GM12878 (cell line): ENCODE measurements around the gene RASA1. TPM values are rescaled to one million over a fixed set of nuclear protein-coding genes. Genes with fewer than 3 reads are reported as not detected.

Experiments used
- ATAC-seq: fragments of 200-7000 bp; cut with Tn5 transposase; 3 replicates; pipeline ENCODE4 v1.9.1; 2020; ENCODE audit warnings: mild to moderate bottlenecking, moderate library complexity
- BruUV-seq: library from RNA; stranded (reverse); fragments of 400-500 nt; replicated peaks from 2 replicates; lab custom pipeline; 2021; lab: Mats Ljungman, UMichigan
- CTCF ChIA-PET: fragments of 300-600 bp; sonication (Branson Sonifier 250); formaldehyde crosslinking; extraction: SDS; loops from one replicate; lab custom pipeline; 2021; ENCODE audit warnings: inconsistent platforms; lab: Yijun Ruan, JAX
- POLR2A ChIA-PET: fragments of 350-600 bp; formaldehyde crosslinking; extraction: SDS; loops from one replicate; lab custom pipeline; 2021; ENCODE audit warnings: inconsistent platforms; lab: Charles Lee
- RAD21 ChIA-PET: fragments of 300-600 bp; sonication (Branson Sonifier 250); formaldehyde crosslinking; loops from one replicate; lab custom pipeline; 2023; ENCODE audit warnings: antibody characterized with exemption; ENCODE audit not compliant: unreplicated experiment; lab: Charles Lee
- SMC1A ChIA-PET: fragments of 300-600 bp; sonication (Branson Sonifier 250); formaldehyde crosslinking; loops from one replicate; lab custom pipeline; 2023; ENCODE audit not compliant: unreplicated experiment, uncharacterized antibody; lab: Charles Lee
- DNase-seq: peaks from one replicate; pipeline ENCODE4 v3.0.0-alpha.2; 2011; ENCODE audit warnings: low read depth, low spot score
- FAIRE-seq: peaks from 3 replicates; lab custom pipeline; 2011; peaks lifted over from hg19 to GRCh38; lab: Jason Lieb, UNC
- H2AFZ ChIP-seq: 2 replicates; pipeline ENCODE4 v1.6.0; 2011; ENCODE audit warnings: low read depth, low read length, control low read depth; ENCODE audit not compliant: control insufficient read depth
- H3K27ac ChIP-seq: 2 replicates; pipeline ENCODE4 v1.5.1; 2011; ENCODE audit warnings: control low read depth; ENCODE audit not compliant: control insufficient read depth, insufficient read depth
- H3K27me3 ChIP-seq, 2 experiments: replicated peaks in 1 of 2; 2 replicates each; pipeline versions ENCODE4 v1.6.0 to v1.6.1; 2011; ENCODE audit warnings: low read length in 1 of 2; ENCODE audit not compliant: control insufficient read depth in 2 of 2, insufficient read depth in 2 of 2
- H3K36me3 ChIP-seq, 2 experiments: 2 replicates each; pipeline ENCODE4 v1.5.1; 2011; ENCODE audit warnings: low read length in 1 of 2; ENCODE audit not compliant: control insufficient read depth in 2 of 2, insufficient read depth in 2 of 2
- H3K4me1 ChIP-seq: 2 replicates; pipeline ENCODE4 v1.6.1; 2011; ENCODE audit warnings: mild to moderate bottlenecking, low read length, moderate library complexity, mixed read lengths; ENCODE audit not compliant: control insufficient read depth, insufficient read depth
- H3K4me2 ChIP-seq: 2 replicates; pipeline ENCODE4 v1.6.0; 2011; ENCODE audit warnings: control low read depth; ENCODE audit not compliant: control insufficient read depth, insufficient read depth
- H3K4me3 ChIP-seq: fragments of 200-600 bp; sonication (generic); 2 replicates; pipeline ENCODE4 v1.5.1; 2016
- H3K79me2 ChIP-seq: 2 replicates; pipeline ENCODE4 v1.6.0; 2011; ENCODE audit warnings: low read length; ENCODE audit not compliant: control insufficient read depth, insufficient read depth
- H3K9ac ChIP-seq: 2 replicates; pipeline ENCODE4 v1.8.0; 2011; ENCODE audit warnings: low read length, control low read depth, mixed read lengths; ENCODE audit not compliant: control insufficient read depth, insufficient read depth
- H3K9me3 ChIP-seq: replicated peaks from 3 replicates; pipeline ENCODE4 v1.5.1; 2011; ENCODE audit warnings: mild to moderate bottlenecking, low read length; ENCODE audit not compliant: control insufficient read depth, insufficient read depth
- H4K20me1 ChIP-seq: 2 replicates; pipeline ENCODE4 v1.6.0; 2011; ENCODE audit not compliant: control insufficient read depth, insufficient read depth
- EED ChIP-seq: sonication (generic); IDR thresholded peaks from 2 replicates; pipeline ENCODE4 v1.6.1; 2016; ENCODE audit warnings: antibody characterized with exemption, low read depth
- HDAC2 ChIP-seq: fragments of 200-600 bp; sonication (generic); IDR thresholded peaks from 2 replicates; pipeline ENCODE4 v1.6.1; 2017
- NBN ChIP-seq: fragments of 450-650 bp; IDR thresholded peaks from 2 replicates; pipeline ENCODE4 v1.6.1; 2016
- PAX8 ChIP-seq: fragments of 450-650 bp; IDR thresholded peaks from 2 replicates; pipeline ENCODE4 v1.6.1; 2017; ENCODE audit warnings: mild to moderate bottlenecking, moderate library complexity
- SIN3A ChIP-seq: IDR thresholded peaks from 2 replicates; pipeline ENCODE4 v1.6.1; 2012; ENCODE audit warnings: low read depth, low read length, improper control_type of control experiment
- SMAD1 ChIP-seq: fragments of 450-650 bp; IDR thresholded peaks from 2 replicates; pipeline ENCODE4 v1.6.1; 2018; ENCODE audit warnings: mild to moderate bottlenecking, low read depth; ENCODE audit not compliant: partially characterized antibody
- SREBF1 ChIP-seq: IDR thresholded peaks from 2 replicates; pipeline ENCODE4 v1.6.1; 2012; ENCODE audit warnings: mild to moderate bottlenecking, low read length
- SRF ChIP-seq, 2 experiments: IDR thresholded peaks; 2 replicates each; pipeline ENCODE4 v1.6.1; 2011; ENCODE audit warnings: low read depth in 2 of 2, low read length in 2 of 2, mild to moderate bottlenecking in 1 of 2, moderate library complexity in 1 of 2
- TAF1 ChIP-seq: IDR thresholded peaks from 2 replicates; pipeline ENCODE4 v1.6.1; 2011; ENCODE audit warnings: mild to moderate bottlenecking, low read depth, low read length, borderline replicate concordance
- WGBS: methylation state at CpG from one replicate; pipeline ENCODE4 v1.1.6; 2016; ENCODE audit warnings: low lambda C conversion rate; ENCODE audit not compliant: insufficient replicate concordance, insufficient coverage; ENCODE audit errors: missing lambda C conversion rate; 5-methylcytosine and 5-hydroxymethylcytosine counted together
- in situ Hi-C: fragments of 300-500 bp; cut with MboI; formaldehyde crosslinking; loops from 9 replicates; pipeline ENCODE4 v1.14.3; 2018; ENCODE audit warnings: mixed read lengths
- intact Hi-C: fragments of 100-400 bp; cut with micrococcal nuclease; formaldehyde crosslinking; loops from one replicate; pipeline ENCODE4 v1.14.2; 2022; ENCODE audit not compliant: unreplicated experiment
- polyA plus RNA-seq, 11 experiments: library from polyadenylated mRNA; depleted of rRNA in 4 of 11; unstranded in 6 of 11; stranded (reverse) in 5 of 11; fragments of >200 nt; fragmentation: Nextera tagmentation in 4 of 11; fragmentation: Illumina TruSeq in 1 of 11; extraction: Ambion mirVana in 4 of 11; extraction: Trizol in 1 of 11; gene quantifications; 1 replicate in 1 of 11; 2 replicates in 10 of 11; pipeline versions ENCODE4 v1.2.1 to v1.2.3, GENCODE V29; 2011 to 2016; ENCODE audit warnings: inconsistent platforms in 2 of 11, missing spikeins in 2 of 11, low read depth in 1 of 11
- total RNA-seq, 4 experiments: library from RNA; depleted of rRNA in 3 of 4; stranded (reverse); fragments of >200 nt in 3 of 4; fragmentation: Illumina TruSeq in 1 of 4; extraction: Trizol in 1 of 4; gene quantifications; 2 replicates each; pipeline versions ENCODE4 v1.2.1 to v1.2.3, GENCODE V29; 2013 to 2021
- TF ChIP-seq, protein P1 (sequence below): fragments of 450-650 bp; formaldehyde crosslinking; IDR thresholded peaks from 2 replicates; pipeline ENCODE4 v1.5.0; 2022; ENCODE audit warnings: mild to moderate bottlenecking, missing genetic modification characterization
- TF ChIP-seq, protein P2 (sequence below): IDR thresholded peaks from 2 replicates; pipeline ENCODE4 v1.6.1; 2011; ENCODE audit warnings: mild to moderate bottlenecking, low read depth, low read length, moderate library complexity; ENCODE audit not compliant: insufficient replicate concordance
- TF ChIP-seq, protein P3 (sequence below): IDR thresholded peaks from 2 replicates; pipeline ENCODE4 v1.6.1; 2012; ENCODE audit warnings: low read depth, low read length, improper control_type of control experiment

The RASA1 gene
- total and polyA plus RNA-seq, 10 of the 15 experiments (the other 5 are each of a cell fraction or from before 2014, with no cell fraction given), result 7.8 to 72.3 (median 21.8) TPM

DNA sequence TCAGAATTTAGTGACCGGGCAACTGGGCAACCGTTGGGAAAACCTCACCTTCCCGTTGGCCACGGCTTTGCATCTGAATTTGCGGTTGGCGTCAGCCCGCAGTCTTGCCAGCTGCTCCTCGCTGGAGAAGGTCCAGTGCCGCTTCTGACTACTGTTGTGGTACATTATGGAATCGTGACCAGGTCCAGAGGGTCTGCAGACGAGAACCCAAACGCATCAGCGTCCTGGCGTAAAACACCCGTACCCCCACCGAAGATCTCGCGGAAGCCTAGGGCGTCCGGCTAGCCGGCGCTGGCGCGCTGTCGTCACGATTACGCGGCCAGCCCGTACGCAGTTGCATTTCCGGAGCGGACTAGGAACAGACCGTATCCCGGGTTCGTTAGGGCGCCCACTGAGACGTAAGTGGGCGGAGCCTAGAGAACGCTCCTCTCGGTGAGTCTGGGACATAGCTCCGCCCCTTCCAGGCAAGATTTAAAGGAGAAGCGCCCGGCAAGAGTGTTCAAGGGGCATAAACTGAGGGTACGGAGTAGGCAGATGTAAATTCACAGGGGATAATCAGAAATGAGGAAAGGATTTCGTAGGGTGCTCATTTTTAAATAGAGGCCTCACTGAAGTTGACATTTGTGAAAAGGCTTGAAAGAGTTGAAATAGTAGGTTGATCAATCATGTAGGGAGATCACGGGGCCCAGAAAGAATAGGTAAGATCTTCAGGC lies 145.1 kb downstream of the RASA1 start, which contains the start of gene CCNH:
CCNH (minus strand) TSS at position 301 of the 713 bp plus-strand sequence; CDS start at position 165, 136 bp downstream.
- Histone ChIP-seq H3K9me3 (no peaks in the 10 kb centered on the region), H3K27me3 (no peaks in the 10 kb centered on the region), H3K27ac (peak within 1 kb of the TSS; percentile 95), H3K9ac (peak within 1 kb of the TSS; percentile 93), H3K4me1 (peaks cover 3% of the 10 kb centered on the region; the same call in 1 of the 2 replicates), H3K79me2 (peaks cover 30% of the 10 kb centered on the region), H3K4me3 (peak within 1 kb of the TSS; percentile 93), H4K20me1 (no peaks in the 10 kb centered on the region), H2AFZ (peak within 1 kb of the TSS; percentile 98), H3K4me2 (peak within 1 kb of the TSS; percentile 82), H3K36me3 (peaks cover 0 to 11% of the 10 kb centered on the region in 2 experiments; a peak in 1 of 4 replicates)
- ChIA-PET POLR2A (interaction anchor here (1.0 to 1.3 kb wide), 5 partner anchors 10 to 342 kb away, joined by 3 read pairs; no protein-coding TSS in a partner anchor), CTCF (interaction anchor here (0.6 to 4.5 kb wide), 8 partner anchors 9 to 1278 kb away, joined by 3 to 45 read pairs (median 4); no protein-coding TSS in a partner anchor), SMC1A (interaction anchor here (0.7 to 2.3 kb wide), 9 partner anchors 8 to 444 kb away, joined by 3 to 10 read pairs (median 3); no protein-coding TSS in a partner anchor), RAD21 (interaction anchor here (0.6 to 3.7 kb wide), 4 partner anchors 13 to 171 kb away, joined by 3 to 17 read pairs (median 5); no protein-coding TSS in a partner anchor)
- no TSS peak for BruUV-seq
- DNase-seq (peak; percentile 93), FAIRE-seq (peak; percentile 89), ATAC-seq (peak; percentile 95)
- intact Hi-C loops (loop anchor here (5.0 to 10.0 kb wide), 2 partner anchors 798 to 1255 kb away; partner anchors contain the start of gene COX7C), in situ Hi-C loops (loop anchor here (10.0 to 25.0 kb wide), 2 partner anchors 800 to 1272 kb away; partner anchors contain the start of gene COX7C)
- 1% methylated on average over 46 of the region's 46 CpGs for WGBS
- TF ChIP-seq SIN3A (no peak), HDAC2 (no peak), SRF (IDR thresholded peaks at IDR 0.05; ENCODE audit: low read depth in 2 of 2, low read length in 2 of 2) (no peak; a peak in 1 of 4 replicates), PAX8 (no peak), SREBF1 (no peak), EED (no peak; the same call in 1 of the 2 replicates), SMAD1 (no peak), NBN (peak; percentile 54; the same call in 1 of the 2 replicates), TAF1 (peak; percentile 66)
- TF ChIP-seq, protein P1, sequence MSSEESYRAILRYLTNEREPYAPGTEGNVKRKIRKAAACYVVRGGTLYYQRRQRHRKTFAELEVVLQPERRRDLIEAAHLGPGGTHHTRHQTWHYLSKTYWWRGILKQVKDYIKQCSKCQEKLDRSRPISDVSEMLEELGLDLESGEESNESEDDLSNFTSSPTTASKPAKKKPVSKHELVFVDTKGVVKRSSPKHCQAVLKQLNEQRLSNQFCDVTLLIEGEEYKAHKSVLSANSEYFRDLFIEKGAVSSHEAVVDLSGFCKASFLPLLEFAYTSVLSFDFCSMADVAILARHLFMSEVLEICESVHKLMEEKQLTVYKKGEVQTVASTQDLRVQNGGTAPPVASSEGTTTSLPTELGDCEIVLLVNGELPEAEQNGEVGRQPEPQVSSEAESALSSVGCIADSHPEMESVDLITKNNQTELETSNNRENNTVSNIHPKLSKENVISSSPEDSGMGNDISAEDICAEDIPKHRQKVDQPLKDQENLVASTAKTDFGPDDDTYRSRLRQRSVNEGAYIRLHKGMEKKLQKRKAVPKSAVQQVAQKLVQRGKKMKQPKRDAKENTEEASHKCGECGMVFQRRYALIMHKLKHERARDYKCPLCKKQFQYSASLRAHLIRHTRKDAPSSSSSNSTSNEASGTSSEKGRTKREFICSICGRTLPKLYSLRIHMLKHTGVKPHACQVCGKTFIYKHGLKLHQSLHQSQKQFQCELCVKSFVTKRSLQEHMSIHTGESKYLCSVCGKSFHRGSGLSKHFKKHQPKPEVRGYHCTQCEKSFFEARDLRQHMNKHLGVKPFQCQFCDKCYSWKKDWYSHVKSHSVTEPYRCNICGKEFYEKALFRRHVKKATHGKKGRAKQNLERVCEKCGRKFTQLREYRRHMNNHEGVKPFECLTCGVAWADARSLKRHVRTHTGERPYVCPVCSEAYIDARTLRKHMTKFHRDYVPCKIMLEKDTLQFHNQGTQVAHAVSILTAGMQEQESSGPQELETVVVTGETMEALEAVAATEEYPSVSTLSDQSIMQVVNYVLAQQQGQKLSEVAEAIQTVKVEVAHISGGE (CRISPR knock-in tag), result no peak
- TF ChIP-seq, protein P2, sequence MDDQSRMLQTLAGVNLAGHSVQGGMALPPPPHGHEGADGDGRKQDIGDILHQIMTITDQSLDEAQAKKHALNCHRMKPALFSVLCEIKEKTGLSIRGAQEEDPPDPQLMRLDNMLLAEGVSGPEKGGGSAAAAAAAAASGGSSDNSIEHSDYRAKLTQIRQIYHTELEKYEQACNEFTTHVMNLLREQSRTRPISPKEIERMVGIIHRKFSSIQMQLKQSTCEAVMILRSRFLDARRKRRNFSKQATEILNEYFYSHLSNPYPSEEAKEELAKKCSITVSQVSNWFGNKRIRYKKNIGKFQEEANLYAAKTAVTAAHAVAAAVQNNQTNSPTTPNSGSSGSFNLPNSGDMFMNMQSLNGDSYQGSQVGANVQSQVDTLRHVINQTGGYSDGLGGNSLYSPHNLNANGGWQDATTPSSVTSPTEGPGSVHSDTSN, result no peak
- TF ChIP-seq, protein P3, sequence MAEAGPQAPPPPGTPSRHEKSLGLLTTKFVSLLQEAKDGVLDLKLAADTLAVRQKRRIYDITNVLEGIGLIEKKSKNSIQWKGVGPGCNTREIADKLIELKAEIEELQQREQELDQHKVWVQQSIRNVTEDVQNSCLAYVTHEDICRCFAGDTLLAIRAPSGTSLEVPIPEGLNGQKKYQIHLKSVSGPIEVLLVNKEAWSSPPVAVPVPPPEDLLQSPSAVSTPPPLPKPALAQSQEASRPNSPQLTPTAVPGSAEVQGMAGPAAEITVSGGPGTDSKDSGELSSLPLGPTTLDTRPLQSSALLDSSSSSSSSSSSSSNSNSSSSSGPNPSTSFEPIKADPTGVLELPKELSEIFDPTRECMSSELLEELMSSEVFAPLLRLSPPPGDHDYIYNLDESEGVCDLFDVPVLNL, result no peak
